Measurements from ENCODE around the gene NLRP6. TPM values are rescaled to one million over a fixed set of nuclear protein-coding genes. Genes with fewer than 3 reads are reported as not detected.

Gene NLRP6
- total RNA-seq, 4 donors from 2014 or later, result 0.15 to 1.3 (median 0.64) TPM

DNA sequence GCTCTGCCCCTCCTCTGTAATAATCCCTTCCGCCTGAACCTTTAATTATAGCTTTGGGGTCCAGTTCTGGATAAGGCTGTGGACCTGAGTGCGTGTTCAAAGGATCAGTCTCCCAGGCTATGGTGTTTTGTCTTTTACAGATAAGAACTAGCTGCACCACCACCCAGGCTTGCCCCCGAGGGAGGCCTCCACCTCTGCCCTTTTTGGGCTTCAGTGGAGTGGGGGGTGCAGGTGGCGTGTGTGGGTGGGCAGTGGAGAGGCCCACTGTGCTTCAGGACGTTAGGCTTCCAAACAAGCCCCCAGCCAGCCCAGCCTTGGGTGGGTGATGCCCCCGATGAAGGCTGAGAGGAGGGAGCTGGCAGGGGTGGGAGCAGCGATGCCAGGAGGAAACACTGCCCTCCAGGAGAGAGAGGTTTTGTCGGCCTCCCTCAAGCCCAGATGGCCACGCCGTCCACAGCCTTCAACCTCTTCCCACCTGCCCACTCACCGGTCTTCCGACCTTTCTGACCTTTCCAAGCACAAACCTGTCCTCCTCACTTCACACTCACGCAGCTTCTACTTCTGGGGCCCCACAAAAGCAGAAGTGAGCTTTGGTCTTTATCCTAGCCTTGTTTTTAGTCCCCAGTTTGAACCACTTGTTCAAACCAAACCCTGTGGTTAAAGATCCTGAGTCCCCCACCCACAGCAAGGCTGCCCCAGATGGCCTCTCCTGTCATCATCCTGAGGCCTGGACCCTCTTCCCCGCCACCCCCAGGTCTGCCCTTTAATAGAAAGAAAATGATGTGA is 21.1 kb upstream of the NLRP6 start:
- Histone ChIP-seq H3K4me1 (no peaks in the 10 kb centered on the region), H3K36me3 (peaks cover 19% of the 10 kb centered on the region), H3K4me3 (no peak overlapping the region), H3K27me3 (no peaks in the 10 kb centered on the region), H3K9me3 (no peaks in the 10 kb centered on the region), H3K27ac (no peak overlapping the region)
- 83% methylated on average over 13 of the region's 14 CpGs for WGBS
- TF ChIP-seq, protein P1, sequence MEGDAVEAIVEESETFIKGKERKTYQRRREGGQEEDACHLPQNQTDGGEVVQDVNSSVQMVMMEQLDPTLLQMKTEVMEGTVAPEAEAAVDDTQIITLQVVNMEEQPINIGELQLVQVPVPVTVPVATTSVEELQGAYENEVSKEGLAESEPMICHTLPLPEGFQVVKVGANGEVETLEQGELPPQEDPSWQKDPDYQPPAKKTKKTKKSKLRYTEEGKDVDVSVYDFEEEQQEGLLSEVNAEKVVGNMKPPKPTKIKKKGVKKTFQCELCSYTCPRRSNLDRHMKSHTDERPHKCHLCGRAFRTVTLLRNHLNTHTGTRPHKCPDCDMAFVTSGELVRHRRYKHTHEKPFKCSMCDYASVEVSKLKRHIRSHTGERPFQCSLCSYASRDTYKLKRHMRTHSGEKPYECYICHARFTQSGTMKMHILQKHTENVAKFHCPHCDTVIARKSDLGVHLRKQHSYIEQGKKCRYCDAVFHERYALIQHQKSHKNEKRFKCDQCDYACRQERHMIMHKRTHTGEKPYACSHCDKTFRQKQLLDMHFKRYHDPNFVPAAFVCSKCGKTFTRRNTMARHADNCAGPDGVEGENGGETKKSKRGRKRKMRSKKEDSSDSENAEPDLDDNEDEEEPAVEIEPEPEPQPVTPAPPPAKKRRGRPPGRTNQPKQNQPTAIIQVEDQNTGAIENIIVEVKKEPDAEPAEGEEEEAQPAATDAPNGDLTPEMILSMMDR (IDR thresholded peaks at IDR 0.05), result no peak
- no peak for TF ChIP-seq EP300 (IDR thresholded peaks at IDR 0.05)
- no peak for TF ChIP-seq POLR2A (IDR thresholded peaks at IDR 0.05)
- no peak for DNase-seq (ENCODE audit: low spot score in 2 of 2)

DNA sequence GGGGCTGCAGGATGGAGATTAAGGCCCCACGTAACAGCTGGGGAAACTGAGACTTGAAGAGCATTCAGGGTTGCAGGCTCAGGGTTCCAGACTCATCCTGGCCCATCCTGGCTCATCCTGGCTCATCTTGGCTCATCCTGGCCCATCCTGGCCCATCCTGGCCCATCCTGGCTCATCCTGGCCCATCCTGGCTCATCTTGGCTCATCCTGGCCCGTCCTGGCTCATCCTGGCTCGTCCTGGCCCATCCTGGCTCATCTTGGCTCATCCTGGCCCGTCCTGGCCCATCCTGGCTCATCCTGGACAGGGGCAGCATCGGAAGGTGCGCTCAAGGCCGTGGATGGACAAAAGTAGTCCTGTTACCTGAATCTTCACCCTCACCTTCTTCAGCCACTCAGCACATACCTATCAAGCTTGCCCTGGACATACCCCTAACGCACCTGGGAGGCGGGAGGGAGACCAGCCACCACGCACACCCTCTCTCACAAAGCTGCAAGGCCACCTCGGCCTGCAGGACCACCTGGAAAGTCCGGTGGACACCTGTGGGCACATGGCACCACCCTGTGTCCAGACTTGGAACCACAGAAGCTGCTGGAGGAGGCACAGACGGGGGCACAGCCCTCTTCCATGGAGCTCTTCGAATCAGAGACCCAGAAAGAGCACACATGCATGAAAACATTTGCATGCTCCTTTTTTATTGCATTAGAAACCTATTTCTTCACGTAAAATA is 20.3 kb upstream of the NLRP6 start:
- TF ChIP-seq POLR2AphosphoS5 (IDR thresholded peaks at IDR 0.05) (no peak), POLR2A (IDR thresholded peaks at IDR 0.05) (no peak), EP300 (IDR thresholded peaks at IDR 0.05) (no peak)
- TF ChIP-seq, protein P1 (IDR thresholded peaks at IDR 0.05), result no peak
- Histone ChIP-seq H3K9me3 (no peaks in the 10 kb centered on the region), H3K4me3 (no peak overlapping the region), H3K27me3 (no peaks in the 10 kb centered on the region), H3K27ac (no peak overlapping the region), H3K4me1 (no peaks in the 10 kb centered on the region), H3K36me3 (peaks cover 11% of the 10 kb centered on the region)
- DNase-seq (ENCODE audit: low spot score in 2 of 2), result no peak
- WGBS, result 79% methylated on average over 11 of the region's 15 CpGs

- H3K36me3 ChIP-seq, result no peaks in the 10 kb centered on the region
- H3K9me3 ChIP-seq, result no peaks in the 10 kb centered on the region
- H3K27me3 ChIP-seq, result no peaks in the 10 kb centered on the region
- no peak overlapping the region for H3K27ac ChIP-seq
- no peaks in the 10 kb centered on the region for H3K4me1 ChIP-seq
- TF ChIP-seq POLR2A (IDR thresholded peaks at IDR 0.05), result no peak
- no peak for TF ChIP-seq EP300 (IDR thresholded peaks at IDR 0.05)
- TF ChIP-seq, protein P1 (IDR thresholded peaks at IDR 0.05), result no peak
- TF ChIP-seq POLR2AphosphoS5 (IDR thresholded peaks at IDR 0.05), result no peak
- 74% methylated on average over 10 of the region's 10 CpGs for WGBS
- no peak overlapping the region for H3K4me3 ChIP-seq
- no peak for DNase-seq (ENCODE audit: low spot score in 2 of 2)
These were observed 18.8 kb upstream of the NLRP6 start for GRCh38 chr11:259413-259812.

GRCh38 chr11:261624-262023 is 16.6 kb upstream of the NLRP6 start:
- Histone ChIP-seq H3K4me3 (no peak overlapping the region), H3K36me3 (no peaks in the 10 kb centered on the region), H3K27ac (no peak overlapping the region), H3K27me3 (no peaks in the 10 kb centered on the region), H3K9me3 (no peaks in the 10 kb centered on the region), H3K4me1 (no peaks in the 10 kb centered on the region)
- TF ChIP-seq POLR2A (IDR thresholded peaks at IDR 0.05) (no peak), POLR2AphosphoS5 (IDR thresholded peaks at IDR 0.05) (no peak), EP300 (IDR thresholded peaks at IDR 0.05) (no peak)
- TF ChIP-seq, protein P1 (IDR thresholded peaks at IDR 0.05), result no peak
- 88% methylated on average over 4 of the region's 4 CpGs for WGBS
- DNase-seq (ENCODE audit: low spot score in 2 of 2), result no peak

Data from suprapubic skin (tissue), 4 donors.